Skin epidermis (tissue), 12 donors: ENCODE data around the gene CUX1.
"Not testable (repeated sequence)": the region's sequence is repeated elsewhere in the genome, so short reads cannot be mapped to it uniquely, and the experiment has no call there.

Source experiments
- H3K27ac ChIP-seq, 21 experiments: fragments of 200-600 bp; sonication (generic) in 11 of 21; one replicate each; pipeline ENCODE4 v1.5.0; 2020; ENCODE audit warnings: mild to moderate bottlenecking in 3 of 21, inconsistent platforms in 2 of 21, moderate library complexity in 2 of 21
- H3K4me3 ChIP-seq, 7 experiments: fragments of 200-600 bp; sonication (generic) in 2 of 7; one replicate each; pipeline ENCODE4 v1.5.0; 2020; ENCODE audit warnings: inconsistent platforms in 2 of 7, mild to moderate bottlenecking in 2 of 7, moderate library complexity in 1 of 7

CUX1 gene

GRCh38 chr7:101923602-101923985, 106.2 kb downstream of the CUX1 start:
- Histone ChIP-seq H3K27ac (no peak overlapping the region), H3K4me3 (no peak overlapping the region)

GRCh38 chr7:101924171-101924570, 106.7 kb downstream of the CUX1 start:
- H3K4me3 ChIP-seq = no peak overlapping the region
- H3K27ac ChIP-seq = no peak overlapping the region

DNA sequence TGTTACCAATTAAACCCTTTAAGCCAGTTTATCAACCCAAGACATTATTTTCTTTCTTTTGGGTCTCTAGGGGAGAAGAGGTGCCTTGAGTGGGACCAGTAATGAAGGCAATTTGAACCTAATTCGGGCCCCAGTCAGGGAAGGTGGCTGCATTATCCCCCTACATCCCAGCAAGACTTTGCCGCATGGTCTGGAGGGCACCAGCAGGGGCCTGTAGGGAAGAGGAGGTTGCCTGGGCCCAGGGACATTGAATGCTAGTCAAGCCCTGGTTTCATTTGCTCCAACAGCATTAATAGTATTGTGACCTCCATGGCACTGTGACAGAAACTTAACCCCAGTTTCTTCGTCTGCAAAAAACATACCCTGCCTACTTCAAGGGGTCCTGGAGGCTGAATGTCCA, 108.8 kb downstream of the CUX1 start:
- Histone ChIP-seq H3K4me3 (no peak overlapping the region), H3K27ac (no peak overlapping the region)

GRCh38 chr7:101927389-101927788, 110.0 kb downstream of the CUX1 start:
- H3K4me3 ChIP-seq = no peak overlapping the region
- no peak overlapping the region for H3K27ac ChIP-seq

GRCh38 chr7:101927802-101928201, 110.4 kb downstream of the CUX1 start:
- no peak overlapping the region for H3K4me3 ChIP-seq
- no peak overlapping the region for H3K27ac ChIP-seq

GRCh38 chr7:101929256-101929655, 111.8 kb downstream of the CUX1 start:
- Histone ChIP-seq H3K4me3 (no peak overlapping the region), H3K27ac (no peak overlapping the region)

- not testable (repeated sequence) for H3K4me3 ChIP-seq, H3K27ac ChIP-seq
Measured at GRCh38 chr7:101929911-101930310, 112.5 kb downstream of the CUX1 start.

DNA sequence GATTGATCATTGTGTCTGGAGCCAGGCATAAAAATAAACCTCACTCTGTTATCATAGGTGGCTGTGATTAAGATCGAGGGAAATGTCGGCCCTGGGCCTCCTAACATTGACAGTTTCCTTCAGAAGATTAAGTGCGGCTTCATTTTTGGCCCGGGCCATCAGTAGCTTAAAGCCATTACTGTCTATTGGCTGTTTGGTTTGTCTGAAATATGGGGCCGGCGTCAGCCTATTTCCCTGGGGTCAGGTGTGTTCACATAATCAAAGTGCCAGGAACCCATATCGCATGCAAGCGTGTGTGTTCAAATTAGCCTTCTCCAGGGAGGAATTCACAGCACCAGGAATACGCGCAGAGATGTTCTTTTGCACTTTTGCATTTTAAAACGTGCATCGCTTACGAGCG, 114.7 kb downstream of the CUX1 start:
- Histone ChIP-seq H3K27ac (no peak overlapping the region), H3K4me3 (no peak overlapping the region)

- no peak overlapping the region for H3K27ac ChIP-seq
- no peak overlapping the region for H3K4me3 ChIP-seq
Measured at GRCh38 chr7:101933028-101933427, 115.6 kb downstream of the CUX1 start.

GRCh38 chr7:101933688-101934121, 116.3 kb downstream of the CUX1 start:
- H3K4me3 ChIP-seq = no peak overlapping the region
- H3K27ac ChIP-seq = no peak overlapping the region

DNA sequence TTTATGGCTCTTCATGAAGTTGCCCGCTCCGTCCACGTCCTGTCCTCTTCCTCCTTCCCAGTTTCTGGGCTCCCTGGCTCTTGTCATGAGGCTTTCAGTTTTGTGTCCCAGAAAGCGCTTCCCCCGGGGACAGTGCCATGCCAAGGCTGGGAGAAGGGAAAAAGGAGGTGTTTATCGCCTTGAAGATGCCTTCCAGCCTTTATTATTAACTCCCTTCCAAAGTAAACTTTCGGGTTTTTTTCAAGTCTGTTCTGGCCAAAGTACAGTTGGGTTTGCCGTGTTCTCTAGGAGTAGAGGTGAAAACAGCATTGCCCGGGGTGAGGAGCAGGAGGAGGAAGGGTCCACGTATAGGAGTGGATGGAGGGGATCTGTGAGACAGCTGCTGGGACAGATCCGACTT, 117.2 kb downstream of the CUX1 start:
- peak overlapping the region in 6 of 21 experiments; percentile 13 to 58 (median 35) for H3K27ac ChIP-seq
- no peak overlapping the region for H3K4me3 ChIP-seq

DNA sequence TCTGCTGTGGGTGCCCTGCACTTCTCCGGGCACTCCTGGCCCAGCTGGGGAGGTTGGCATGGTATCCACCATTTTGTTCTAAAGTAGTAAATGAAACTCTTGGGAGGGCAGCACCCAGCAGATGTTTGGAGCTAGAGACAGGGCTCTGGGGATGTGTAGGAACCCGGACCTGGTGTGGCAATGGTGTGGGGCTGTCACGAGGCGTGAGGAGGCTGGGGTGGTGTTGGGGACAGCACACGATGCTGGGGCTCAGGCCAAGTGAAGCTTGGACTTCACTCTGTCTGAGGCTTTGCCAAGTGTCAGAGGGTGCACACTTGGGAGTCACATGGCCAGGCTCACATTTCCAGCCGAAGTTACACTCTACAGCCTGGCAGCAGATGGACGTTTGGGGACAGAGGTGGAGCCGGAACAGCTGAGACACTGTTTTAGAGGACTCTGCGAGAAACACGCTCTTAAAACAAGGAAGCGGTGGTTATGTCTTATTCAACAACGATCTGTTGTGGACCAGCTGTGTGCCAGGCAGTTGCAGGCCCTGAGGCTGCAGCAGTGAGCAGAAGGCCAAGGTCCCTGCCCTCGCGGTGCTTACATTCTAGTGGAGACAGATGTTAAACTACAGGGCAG, 118.2 kb downstream of the CUX1 start:
- peak overlapping the region in 2 of 21 experiments; percentile 11 to 18 for H3K27ac ChIP-seq
- no peak overlapping the region for H3K4me3 ChIP-seq

GRCh38 chr7:101936223-101936610, 118.8 kb downstream of the CUX1 start:
- H3K27ac ChIP-seq = peak overlapping the region in 6 of 21 experiments; percentile 18 to 84 (median 56)

GRCh38 chr7:101936611-101937231, 119.3 kb downstream of the CUX1 start:
- Histone ChIP-seq H3K4me3 (peak overlapping the region in 2 of 7 experiments; percentile 15 to 22), H3K27ac (peak overlapping the region in 6 of 21 experiments; percentile 18 to 84 (median 56))

More at GRCh38 chr7:101936223-101936610, 118.8 kb downstream of the CUX1 start:
- H3K4me3 ChIP-seq = peak overlapping the region in 2 of 7 experiments; percentile 15 to 22

- no peak overlapping the region for H3K27ac ChIP-seq
- no peak overlapping the region for H3K4me3 ChIP-seq
Measured at GRCh38 chr7:101937717-101938514, 120.5 kb downstream of the CUX1 start.

DNA sequence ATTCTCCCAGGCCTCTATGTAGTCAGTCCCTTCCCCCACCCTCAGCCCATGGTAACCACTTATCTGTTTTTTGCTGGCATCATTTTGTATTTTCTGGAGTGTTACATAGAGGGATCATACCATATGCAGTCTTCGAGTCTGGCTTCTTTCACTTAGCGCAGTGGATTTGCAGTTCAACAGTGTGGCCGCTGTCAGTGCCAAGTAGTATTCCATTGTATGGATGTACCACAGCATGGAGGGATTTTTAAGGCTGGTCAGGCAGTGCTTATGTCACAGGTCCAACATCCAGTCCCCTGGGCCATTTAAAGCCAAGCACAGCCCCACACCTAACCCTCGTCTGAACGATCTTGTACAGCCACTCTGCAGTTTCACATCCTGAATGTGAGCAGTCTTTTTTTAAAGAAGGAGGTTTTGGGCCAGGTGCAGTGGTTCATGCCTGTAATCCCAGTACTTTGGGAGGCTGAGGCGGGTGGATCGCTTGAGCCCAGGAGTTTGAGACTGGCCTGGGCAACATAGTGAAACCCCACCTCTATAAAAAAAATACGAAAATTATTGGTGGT, 121.8 kb downstream of the CUX1 start:
- Histone ChIP-seq H3K4me3 (no peak overlapping the region), H3K27ac (no peak overlapping the region)

- Histone ChIP-seq H3K4me3 (no peak overlapping the region), H3K27ac (no peak overlapping the region)
Measured at GRCh38 chr7:101940151-101940550, 122.7 kb downstream of the CUX1 start.

- no peak overlapping the region for H3K4me3 ChIP-seq
- H3K27ac ChIP-seq = peak overlapping the region in 3 of 21 experiments; percentile 1 to 65 (median 38)
Measured at GRCh38 chr7:101940830-101941229, 123.4 kb downstream of the CUX1 start.

DNA sequence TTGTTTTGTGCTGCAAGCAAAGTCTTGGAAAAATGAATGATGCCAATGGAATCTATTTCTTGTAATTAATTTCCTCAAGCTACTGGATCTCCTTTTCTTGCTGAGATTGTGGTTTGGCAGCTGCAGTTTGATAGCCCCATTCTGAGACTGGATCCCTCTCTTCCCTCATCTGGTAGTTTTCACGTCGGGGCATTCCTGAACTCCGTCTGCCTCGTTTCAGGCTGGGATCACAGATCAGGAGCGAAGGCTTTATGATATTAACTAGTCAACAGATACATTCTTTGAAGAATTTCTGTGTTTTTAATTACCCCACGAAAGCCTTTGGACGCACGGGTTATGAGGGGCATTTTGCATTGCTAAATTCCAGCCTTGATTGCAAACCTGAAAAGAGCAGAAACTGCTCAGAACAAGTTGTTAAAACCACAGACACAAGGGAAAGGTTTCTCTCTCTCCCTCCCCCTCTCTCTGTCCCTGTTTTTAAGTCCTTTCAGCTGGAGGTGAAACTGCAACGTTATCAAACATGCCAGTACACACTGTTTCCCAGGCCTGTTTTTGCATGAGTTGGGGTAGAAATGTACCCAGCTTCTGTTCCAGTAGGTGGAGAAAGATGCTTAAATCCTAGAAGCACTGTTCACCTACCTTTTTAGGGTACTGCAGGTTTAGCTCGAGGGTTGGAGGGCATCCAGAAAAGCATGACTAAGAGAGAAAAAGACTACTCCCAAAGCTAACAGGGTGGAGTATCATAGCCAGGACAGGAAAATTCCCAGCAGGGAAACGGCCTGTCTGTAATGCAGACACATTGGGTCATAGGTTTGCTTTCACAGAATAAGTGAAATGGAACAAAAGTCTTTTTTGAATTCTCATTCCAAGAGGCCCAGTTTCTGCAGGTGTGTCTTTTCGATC, 124.3 kb downstream of the CUX1 start:
- H3K27ac ChIP-seq = peak overlapping the region in 13 of 21 experiments; percentile 7 to 75 (median 69)
- H3K4me3 ChIP-seq = no peak overlapping the region
